Vagina (tissue), 2 donors: ENCODE results near the gene ZNF615. TPM values are rescaled to one million over a fixed set of nuclear protein-coding genes. Genes with fewer than 3 reads are reported as not detected.
"Not testable (repeated sequence)": the region's sequence is repeated elsewhere in the genome, so short reads cannot be mapped to it uniquely, and the experiment has no call there.

Experiments
- DNase-seq, 2 donors: peaks; one replicate each; pipeline ENCODE4 v3.0.0-alpha.2; 2017; ENCODE audit errors: extremely low spot score in 2 of 2
- H3K27ac ChIP-seq: fragments of 200-600 bp; sonication (generic); one replicate; pipeline ENCODE4 v1.5.1; 2019
- H3K27me3 ChIP-seq: fragments of 200-600 bp; sonication (generic); one replicate; pipeline ENCODE4 v1.5.1; 2019
- H3K36me3 ChIP-seq, 2 donors: fragments of 200-600 bp; sonication (generic); one replicate each; pipeline ENCODE4 v1.5.1; 2017 to 2019
- H3K4me1 ChIP-seq: fragments of 200-600 bp; sonication (generic); one replicate; pipeline ENCODE4 v1.5.1; 2019
- H3K4me3 ChIP-seq, 2 donors: fragments of 200-600 bp; sonication (generic); 1 replicate in 1 of 2; 2 replicates in 1 of 2; pipeline ENCODE4 v1.5.1; 2016 to 2019
- H3K9me3 ChIP-seq: fragments of 200-600 bp; sonication (generic); one replicate; pipeline ENCODE4 v1.5.1; 2019
- POLR2A ChIP-seq, 2 donors: fragments of 450-650 bp; IDR thresholded peaks; one replicate each; pipeline ENCODE4 v1.6.1; 2017; ENCODE audit warnings: antibody characterized with exemption in 2 of 2, mild to moderate bottlenecking in 2 of 2, moderate library complexity in 2 of 2
- POLR2AphosphoS5 ChIP-seq, 2 donors: sonication (generic); formaldehyde crosslinking; IDR thresholded peaks; one replicate each; pipeline ENCODE4 v1.9.0; 2017; ENCODE audit warnings: antibody characterized with exemption in 2 of 2, mild to moderate bottlenecking in 2 of 2, low read depth in 1 of 2; ENCODE audit not compliant: insufficient read depth in 1 of 2
- intact Hi-C: fragments of 100-400 bp; cut with DNase I; formaldehyde crosslinking; loops from one replicate; pipeline ENCODE4 v1.15.1; 2023
- total RNA-seq: library from RNA; depleted of rRNA; stranded (reverse); fragments of >200 nt; gene quantifications from one replicate; pipeline ENCODE4 v1.2.3, GENCODE V29; 2016
- TF ChIP-seq, protein P1 (sequence below), 3 experiments: fragments of 450-650 bp in 2 of 3; fragments of 200-600 bp in 1 of 3; sonication (generic) in 1 of 3; IDR thresholded peaks; one replicate each; pipeline ENCODE4 v1.5.1; 2017 to 2019; ENCODE audit warnings: antibody characterized with exemption in 3 of 3, mild to moderate bottlenecking in 2 of 3, moderate library complexity in 2 of 3

Gene ZNF615
- total RNA-seq, 1 donor from 2014 or later = 6.4 TPM

- H3K27ac ChIP-seq = no peak overlapping the region
- DNase-seq = no peak
- intact Hi-C loops = no loop called here
- peaks cover 39 to 67% of the 10 kb centered on the region in 2 donors for H3K36me3 ChIP-seq
- no peak overlapping the region for H3K4me3 ChIP-seq
- peaks cover 79% of the 10 kb centered on the region for H3K9me3 ChIP-seq
- TF ChIP-seq, protein P1, sequence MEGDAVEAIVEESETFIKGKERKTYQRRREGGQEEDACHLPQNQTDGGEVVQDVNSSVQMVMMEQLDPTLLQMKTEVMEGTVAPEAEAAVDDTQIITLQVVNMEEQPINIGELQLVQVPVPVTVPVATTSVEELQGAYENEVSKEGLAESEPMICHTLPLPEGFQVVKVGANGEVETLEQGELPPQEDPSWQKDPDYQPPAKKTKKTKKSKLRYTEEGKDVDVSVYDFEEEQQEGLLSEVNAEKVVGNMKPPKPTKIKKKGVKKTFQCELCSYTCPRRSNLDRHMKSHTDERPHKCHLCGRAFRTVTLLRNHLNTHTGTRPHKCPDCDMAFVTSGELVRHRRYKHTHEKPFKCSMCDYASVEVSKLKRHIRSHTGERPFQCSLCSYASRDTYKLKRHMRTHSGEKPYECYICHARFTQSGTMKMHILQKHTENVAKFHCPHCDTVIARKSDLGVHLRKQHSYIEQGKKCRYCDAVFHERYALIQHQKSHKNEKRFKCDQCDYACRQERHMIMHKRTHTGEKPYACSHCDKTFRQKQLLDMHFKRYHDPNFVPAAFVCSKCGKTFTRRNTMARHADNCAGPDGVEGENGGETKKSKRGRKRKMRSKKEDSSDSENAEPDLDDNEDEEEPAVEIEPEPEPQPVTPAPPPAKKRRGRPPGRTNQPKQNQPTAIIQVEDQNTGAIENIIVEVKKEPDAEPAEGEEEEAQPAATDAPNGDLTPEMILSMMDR (IDR thresholded peaks at IDR 0.05) = no peak
- TF ChIP-seq POLR2AphosphoS5 (IDR thresholded peaks at IDR 0.05; ENCODE audit: insufficient read depth in 1 of 2, low read depth in 1 of 2) (no peak), POLR2A (IDR thresholded peaks at IDR 0.05) (no peak)
- H3K27me3 ChIP-seq = no peaks in the 10 kb centered on the region
- H3K4me1 ChIP-seq = no peaks in the 10 kb centered on the region
Measured at GRCh38 chr19:51965583-51965982, 42.4 kb downstream of the ZNF615 start.

DNA sequence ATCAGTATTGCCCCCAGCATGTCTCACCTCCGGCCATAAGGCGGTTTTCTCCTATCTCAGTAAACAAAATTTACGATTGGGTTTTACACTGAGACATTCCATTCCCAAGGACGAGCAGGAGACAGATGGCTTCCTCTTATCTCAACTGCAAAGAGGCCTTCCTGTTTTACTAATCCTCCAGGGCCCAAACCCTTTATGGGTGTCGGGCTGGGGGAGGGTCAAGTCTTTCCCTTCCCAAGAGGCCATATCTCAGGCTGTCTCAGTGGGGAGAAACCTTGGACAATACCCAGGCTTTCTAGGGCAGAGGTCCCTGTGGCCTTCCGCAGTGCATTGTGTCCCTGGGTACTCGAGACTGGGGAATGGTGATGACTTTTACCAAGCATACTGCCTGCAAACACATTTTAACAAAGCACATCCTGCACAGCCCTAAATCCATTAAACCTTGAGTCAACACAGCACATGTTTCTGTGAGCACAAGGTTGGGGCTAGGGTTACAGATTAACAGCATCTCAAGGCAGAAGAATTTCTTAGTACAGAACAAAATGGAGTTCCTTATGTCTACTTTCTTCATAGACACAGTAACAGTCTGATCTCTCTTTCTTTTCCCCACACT, 47.3 kb downstream of the ZNF615 start:
- Histone ChIP-seq H3K9me3 (peaks cover 37% of the 10 kb centered on the region), H3K36me3 (peaks cover 13 to 18% of the 10 kb centered on the region in 2 donors)
- H3K27ac ChIP-seq, H3K4me3 ChIP-seq, H3K27me3 ChIP-seq, intact Hi-C loops, DNase-seq, H3K4me1 ChIP-seq: not testable (repeated sequence)

DNA sequence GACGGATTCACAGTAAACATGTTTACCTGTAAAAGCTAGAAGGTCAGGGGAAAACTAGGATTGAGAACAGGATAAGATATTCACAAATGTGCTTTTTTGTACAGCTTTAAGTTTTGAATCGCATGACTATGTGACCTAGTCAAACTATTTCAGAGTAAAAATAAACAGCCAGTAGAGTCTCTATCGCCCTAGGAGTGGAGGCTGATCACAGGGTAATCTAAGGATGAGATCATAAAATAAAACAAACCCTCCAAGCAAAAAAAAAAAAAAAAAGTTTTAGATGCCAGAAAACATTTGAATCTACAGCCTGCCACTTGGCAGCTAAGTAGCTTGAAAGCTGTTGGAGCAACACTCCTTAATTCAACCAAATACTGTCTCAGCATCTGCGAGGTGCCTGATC, 48.2 kb downstream of the ZNF615 start:
- Histone ChIP-seq H3K36me3 (peaks cover 4 to 9% of the 10 kb centered on the region in 2 donors), H3K27me3 (no peaks in the 10 kb centered on the region), H3K4me1 (no peaks in the 10 kb centered on the region), H3K4me3 (no peak overlapping the region), H3K9me3 (peaks cover 28% of the 10 kb centered on the region), H3K27ac (no peak overlapping the region)
- DNase-seq = no peak
- intact Hi-C loops = no loop called here
- TF ChIP-seq POLR2AphosphoS5 (IDR thresholded peaks at IDR 0.05; ENCODE audit: insufficient read depth in 1 of 2, low read depth in 1 of 2) (no peak), POLR2A (IDR thresholded peaks at IDR 0.05) (no peak)
- TF ChIP-seq, protein P1 (IDR thresholded peaks at IDR 0.05) = no peak

DNA sequence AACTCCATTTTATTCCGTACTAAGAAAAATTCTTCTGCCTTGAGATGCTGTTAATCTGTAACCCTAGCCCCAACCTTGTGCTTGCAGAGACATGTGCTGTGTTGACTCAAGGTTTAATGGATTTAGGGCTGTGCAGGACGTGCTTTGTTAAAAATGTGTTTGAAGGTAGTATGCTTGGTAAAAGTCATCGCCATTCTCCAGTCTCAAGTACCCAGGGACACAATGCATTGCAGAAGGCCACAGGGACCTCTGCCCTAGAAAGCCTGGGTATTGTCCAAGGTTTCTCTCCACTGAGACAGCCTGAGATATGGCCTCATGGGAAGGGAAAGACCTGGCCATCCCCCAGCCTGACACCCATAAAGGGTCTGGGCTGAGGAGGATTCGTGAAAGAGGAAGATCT, 50.2 kb downstream of the ZNF615 start:
- H3K27ac ChIP-seq, H3K27me3 ChIP-seq, H3K36me3 ChIP-seq, DNase-seq, H3K4me1 ChIP-seq, intact Hi-C loops, H3K4me3 ChIP-seq: not testable (repeated sequence)
- peaks cover 17% of the 10 kb centered on the region for H3K9me3 ChIP-seq

GRCh38 chr19:51948975-51949374, 59.0 kb downstream of the ZNF615 start:
- TF ChIP-seq POLR2A (IDR thresholded peaks at IDR 0.05) (no peak), POLR2AphosphoS5 (IDR thresholded peaks at IDR 0.05; ENCODE audit: insufficient read depth in 1 of 2, low read depth in 1 of 2) (no peak)
- TF ChIP-seq, protein P1 (IDR thresholded peaks at IDR 0.05) = no peak
- Histone ChIP-seq H3K36me3 (peaks cover 5 to 19% of the 10 kb centered on the region in 2 donors), H3K27ac (no peak overlapping the region), H3K9me3 (peaks cover 58% of the 10 kb centered on the region), H3K27me3 (no peaks in the 10 kb centered on the region), H3K4me3 (no peak overlapping the region), H3K4me1 (no peaks in the 10 kb centered on the region)
- intact Hi-C loops = no loop called here
- no peak for DNase-seq

GRCh38 chr19:51946602-51947001, 61.4 kb downstream of the ZNF615 start:
- no peak for DNase-seq
- H3K9me3 ChIP-seq = peaks cover 78% of the 10 kb centered on the region
- H3K27ac ChIP-seq = no peak overlapping the region
- TF ChIP-seq POLR2A (IDR thresholded peaks at IDR 0.05) (no peak), POLR2AphosphoS5 (IDR thresholded peaks at IDR 0.05; ENCODE audit: insufficient read depth in 1 of 2, low read depth in 1 of 2) (no peak)
- TF ChIP-seq, protein P1 (IDR thresholded peaks at IDR 0.05) = no peak
- intact Hi-C loops = no loop called here
- H3K27me3 ChIP-seq = no peaks in the 10 kb centered on the region
- no peak overlapping the region for H3K4me3 ChIP-seq
- no peaks in the 10 kb centered on the region for H3K4me1 ChIP-seq
- peaks cover 15 to 42% of the 10 kb centered on the region in 2 donors for H3K36me3 ChIP-seq
